ENCODE data around the gene ZBTB44.

DNA sequence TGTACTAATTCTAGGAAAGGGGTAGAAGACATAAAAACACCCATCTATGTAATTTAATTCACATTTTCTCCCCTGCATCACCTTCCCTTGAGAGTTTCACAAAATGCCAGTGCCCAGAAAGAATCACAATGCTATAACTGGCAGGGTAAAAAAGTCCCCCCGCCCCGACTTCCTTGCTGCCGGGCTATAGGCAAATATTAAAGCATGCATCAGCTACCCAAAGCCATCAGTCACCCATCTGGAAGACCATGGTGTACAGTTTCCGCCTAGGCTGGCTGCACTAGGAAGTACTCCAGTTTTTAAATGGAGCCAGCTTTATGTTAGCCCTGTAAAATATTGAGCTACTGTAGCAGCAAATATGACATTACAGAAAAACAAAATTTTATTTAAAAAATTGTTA, 87.3 kb downstream of the ZBTB44 start:
- no peak for TF ChIP-seq POLR2A (IDR thresholded peaks at IDR 0.05; ENCODE audit: low read depth, low read length)
- TF ChIP-seq POLR2AphosphoS5 (IDR thresholded peaks at IDR 0.05; ENCODE audit: low read depth, low read length), result no peak

Measured in GM12892 (cell line).